ENCODE results near the gene MRGPRD.

Gene MRGPRD

GRCh38 chr11:68947151-68947550 is 33.6 kb downstream of the MRGPRD start:
- H2AFZ ChIP-seq (ENCODE audit: low read length) = no peak overlapping the region
- no peak overlapping the region for H3K23ac ChIP-seq (ENCODE audit: low read depth, low read length, poor library complexity)
- no peak overlapping the region for H4K91ac ChIP-seq (ENCODE audit: low read depth, low read length, poor library complexity)
- H2BK12ac ChIP-seq (ENCODE audit: low read length) = no peak overlapping the region
- no peaks in the 10 kb centered on the region for H3K36me3 ChIP-seq (replicated peaks in 1 of 2; ENCODE audit: control insufficient read depth in 2 of 2, insufficient read depth in 2 of 2, low read length in 2 of 2)
- H3K27me3 ChIP-seq (ENCODE audit: control insufficient read depth in 3 of 3, insufficient read depth in 3 of 3, low read depth in 1 of 3, low read length in 3 of 3) = no peaks in the 10 kb centered on the region
- no peak overlapping the region for H2AK5ac ChIP-seq (ENCODE audit: low read depth, low read length)
- no CpG with 5 or more reads among the region's 11 CpGs for WGBS, 2 donors (ENCODE audit: extremely low coverage in 2 of 2, insufficient read length in 2 of 2, insufficient replicate concordance in 1 of 2)
- H2BK15ac ChIP-seq (ENCODE audit: low read length) = no peak overlapping the region
- H3K4me1 ChIP-seq (ENCODE audit: control insufficient read depth in 2 of 2, insufficient read depth in 1 of 2, low read depth in 1 of 2, low read length in 2 of 2) = peaks cover 14 to 20% of the 10 kb centered on the region in 2 donors
- H2BK120ac ChIP-seq (ENCODE audit: low read depth, low read length) = no peak overlapping the region
- no peak for DNase-seq (ENCODE audit: low spot score)
- no peak overlapping the region for H3K14ac ChIP-seq (ENCODE audit: low read length)
- H4K8ac ChIP-seq (ENCODE audit: low read depth, low read length) = no peak overlapping the region
- H3K18ac ChIP-seq (ENCODE audit: low read length) = no peak overlapping the region
- no peak overlapping the region for H3K4me3 ChIP-seq (ENCODE audit: low read length in 2 of 2)
- no peak overlapping the region for H2BK5ac ChIP-seq (ENCODE audit: low read length)
- H3K27ac ChIP-seq (replicated peaks; ENCODE audit: low read length) = no peak overlapping the region
- no peaks in the 10 kb centered on the region for H3K9me3 ChIP-seq (replicated peaks in 1 of 2; ENCODE audit: control insufficient read depth in 2 of 2, insufficient read depth in 1 of 2, low read depth in 1 of 2, low read length in 2 of 2)
- H3K4ac ChIP-seq (ENCODE audit: low read length) = no peak overlapping the region
- no peaks in the 10 kb centered on the region for H3K79me1 ChIP-seq (ENCODE audit: low read depth, low read length)
- H3K9ac ChIP-seq (ENCODE audit: low read depth, low read length, poor library complexity) = no peak overlapping the region
- no peak overlapping the region for H3K4me2 ChIP-seq (ENCODE audit: insufficient read depth, low read length, poor library complexity, severe bottlenecking)

- Histone ChIP-seq H3K27ac (replicated peaks; ENCODE audit: low read length) (no peak overlapping the region), H3K14ac (ENCODE audit: low read length) (no peak overlapping the region), H3K18ac (ENCODE audit: low read length) (no peak overlapping the region), H3K4me3 (ENCODE audit: low read length in 2 of 2) (no peak overlapping the region), H4K91ac (ENCODE audit: low read depth, low read length, poor library complexity) (no peak overlapping the region), H4K8ac (ENCODE audit: low read depth, low read length) (no peak overlapping the region), H2BK15ac (ENCODE audit: low read length) (no peak overlapping the region), H2BK12ac (ENCODE audit: low read length) (no peak overlapping the region), H3K27me3 (ENCODE audit: control insufficient read depth in 3 of 3, insufficient read depth in 3 of 3, low read depth in 1 of 3, low read length in 3 of 3) (no peaks in the 10 kb centered on the region), H3K36me3 (replicated peaks in 1 of 2; ENCODE audit: control insufficient read depth in 2 of 2, insufficient read depth in 2 of 2, low read length in 2 of 2) (peaks cover 0 to 4% of the 10 kb centered on the region in 2 donors), H2AFZ (ENCODE audit: low read length) (no peak overlapping the region), H3K23ac (ENCODE audit: low read depth, low read length, poor library complexity) (no peak overlapping the region), H2AK5ac (ENCODE audit: low read depth, low read length) (no peak overlapping the region), H3K4me1 (ENCODE audit: control insufficient read depth in 2 of 2, insufficient read depth in 1 of 2, low read depth in 1 of 2, low read length in 2 of 2) (peaks cover 14 to 20% of the 10 kb centered on the region in 2 donors), H2BK5ac (ENCODE audit: low read length) (no peak overlapping the region), H3K4me2 (ENCODE audit: insufficient read depth, low read length, poor library complexity, severe bottlenecking) (no peak overlapping the region), H3K4ac (ENCODE audit: low read length) (no peak overlapping the region), H3K9me3 (replicated peaks in 1 of 2; ENCODE audit: control insufficient read depth in 2 of 2, insufficient read depth in 1 of 2, low read depth in 1 of 2, low read length in 2 of 2) (no peaks in the 10 kb centered on the region), H2BK120ac (ENCODE audit: low read depth, low read length) (no peak overlapping the region), H3K79me1 (ENCODE audit: low read depth, low read length) (no peaks in the 10 kb centered on the region), H3K9ac (ENCODE audit: low read depth, low read length, poor library complexity) (no peak overlapping the region)
- no peak for DNase-seq (ENCODE audit: low spot score)
- WGBS, 2 donors (ENCODE audit: extremely low coverage in 2 of 2, insufficient read length in 2 of 2, insufficient replicate concordance in 1 of 2) = no CpG with 5 or more reads among the region's 18 CpGs
These were observed 34.2 kb downstream of the MRGPRD start for GRCh38 chr11:68946416-68947090.

GRCh38 chr11:68942751-68943271 is 38.0 kb downstream of the MRGPRD start:
- Histone ChIP-seq H3K14ac (ENCODE audit: low read length) (no peak overlapping the region), H2AK5ac (ENCODE audit: low read depth, low read length) (peak overlapping the region; percentile 46), H3K18ac (ENCODE audit: low read length) (peak overlapping the region; percentile 38), H4K8ac (ENCODE audit: low read depth, low read length) (no peak overlapping the region), H3K4me1 (ENCODE audit: control insufficient read depth in 2 of 2, insufficient read depth in 1 of 2, low read depth in 1 of 2, low read length in 2 of 2) (peaks cover 0 to 2% of the 10 kb centered on the region in 2 donors), H3K4me2 (ENCODE audit: insufficient read depth, low read length, poor library complexity, severe bottlenecking) (no peak overlapping the region), H4K91ac (ENCODE audit: low read depth, low read length, poor library complexity) (no peak overlapping the region), H2BK5ac (ENCODE audit: low read length) (no peak overlapping the region), H2BK120ac (ENCODE audit: low read depth, low read length) (no peak overlapping the region), H3K36me3 (replicated peaks in 1 of 2; ENCODE audit: control insufficient read depth in 2 of 2, insufficient read depth in 2 of 2, low read length in 2 of 2) (peaks cover 12 to 35% of the 10 kb centered on the region in 2 donors), H3K23ac (ENCODE audit: low read depth, low read length, poor library complexity) (peak overlapping the region; percentile 80), H3K4me3 (ENCODE audit: low read length in 2 of 2) (no peak overlapping the region), H3K79me1 (ENCODE audit: low read depth, low read length) (no peaks in the 10 kb centered on the region), H2AFZ (ENCODE audit: low read length) (no peak overlapping the region), H3K27me3 (ENCODE audit: control insufficient read depth in 3 of 3, insufficient read depth in 3 of 3, low read depth in 1 of 3, low read length in 3 of 3) (no peaks in the 10 kb centered on the region), H3K9ac (ENCODE audit: low read depth, low read length, poor library complexity) (peak overlapping the region; percentile 77), H2BK12ac (ENCODE audit: low read length) (no peak overlapping the region), H3K9me3 (replicated peaks in 1 of 2; ENCODE audit: control insufficient read depth in 2 of 2, insufficient read depth in 1 of 2, low read depth in 1 of 2, low read length in 2 of 2) (no peaks in the 10 kb centered on the region), H3K4ac (ENCODE audit: low read length) (no peak overlapping the region), H3K27ac (replicated peaks; ENCODE audit: low read length) (no peak overlapping the region), H2BK15ac (ENCODE audit: low read length) (no peak overlapping the region)
- no CpG with 5 or more reads among the region's 9 CpGs for WGBS, 2 donors (ENCODE audit: extremely low coverage in 2 of 2, insufficient read length in 2 of 2, insufficient replicate concordance in 1 of 2)
- DNase-seq (ENCODE audit: low spot score) = no peak

- Histone ChIP-seq H4K8ac (ENCODE audit: low read depth, low read length) (no peak overlapping the region), H3K27ac (replicated peaks; ENCODE audit: low read length) (no peak overlapping the region), H3K4me3 (ENCODE audit: low read length in 2 of 2) (no peak overlapping the region), H3K18ac (ENCODE audit: low read length) (no peak overlapping the region), H3K27me3 (ENCODE audit: control insufficient read depth in 3 of 3, insufficient read depth in 3 of 3, low read depth in 1 of 3, low read length in 3 of 3) (no peaks in the 10 kb centered on the region), H2AK5ac (ENCODE audit: low read depth, low read length) (peak overlapping the region; percentile 46), H2BK120ac (ENCODE audit: low read depth, low read length) (no peak overlapping the region), H3K79me1 (ENCODE audit: low read depth, low read length) (no peaks in the 10 kb centered on the region), H3K4me1 (ENCODE audit: control insufficient read depth in 2 of 2, insufficient read depth in 1 of 2, low read depth in 1 of 2, low read length in 2 of 2) (no peaks in the 10 kb centered on the region), H3K14ac (ENCODE audit: low read length) (no peak overlapping the region), H2BK5ac (ENCODE audit: low read length) (no peak overlapping the region), H2BK15ac (ENCODE audit: low read length) (no peak overlapping the region), H3K23ac (ENCODE audit: low read depth, low read length, poor library complexity) (peak overlapping the region; percentile 80), H2AFZ (ENCODE audit: low read length) (no peak overlapping the region), H4K91ac (ENCODE audit: low read depth, low read length, poor library complexity) (no peak overlapping the region), H3K4ac (ENCODE audit: low read length) (no peak overlapping the region), H3K9me3 (replicated peaks in 1 of 2; ENCODE audit: control insufficient read depth in 2 of 2, insufficient read depth in 1 of 2, low read depth in 1 of 2, low read length in 2 of 2) (no peaks in the 10 kb centered on the region), H2BK12ac (ENCODE audit: low read length) (no peak overlapping the region), H3K4me2 (ENCODE audit: insufficient read depth, low read length, poor library complexity, severe bottlenecking) (no peak overlapping the region), H3K36me3 (replicated peaks in 1 of 2; ENCODE audit: control insufficient read depth in 2 of 2, insufficient read depth in 2 of 2, low read length in 2 of 2) (peaks cover 17 to 42% of the 10 kb centered on the region in 2 donors), H3K9ac (ENCODE audit: low read depth, low read length, poor library complexity) (peak overlapping the region; percentile 77)
- no peak for DNase-seq (ENCODE audit: low spot score)
- WGBS, 2 donors (ENCODE audit: extremely low coverage in 2 of 2, insufficient read length in 2 of 2, insufficient replicate concordance in 1 of 2) = no CpG with 5 or more reads among the region's 11 CpGs
These were observed 38.6 kb downstream of the MRGPRD start for GRCh38 chr11:68942095-68942620.
